CD4-positive, CD25-positive, alpha-beta regulatory T cell (primary cell): ENCODE results near the gene OXCT1. TPM values are rescaled to one million over a fixed set of nuclear protein-coding genes. Genes with fewer than 3 reads are reported as not detected.

ENCODE experiments used
- ATAC-seq, 2 donors: fragments of 150-1000 bp; cut with Tn5 transposase; one replicate each; pipeline ENCODE4 v1.10.0; 2021; ENCODE audit warnings: low read depth in 2 of 2, moderate number of reproducible peaks in 2 of 2, moderate library complexity in 1 of 2
- DNase-seq, 3 donors: peaks; one replicate each; pipeline versions ENCODE4 v3.0.0 to v3.0.0-alpha.2; 2012 to 2022; ENCODE audit warnings: mixed read lengths in 1 of 3
- H3K27ac ChIP-seq: one replicate; pipeline ENCODE4 v1.7.0; 2013; ENCODE audit warnings: mild to moderate bottlenecking, low read length; ENCODE audit not compliant: insufficient read depth, poor library complexity, severe bottlenecking
- H3K27me3 ChIP-seq: one replicate; pipeline ENCODE4 v1.7.0; 2013; ENCODE audit warnings: low read length; ENCODE audit not compliant: control insufficient read depth, insufficient read depth
- H3K36me3 ChIP-seq: one replicate; pipeline ENCODE4 v1.7.0; 2013; ENCODE audit warnings: mild to moderate bottlenecking, low read length, moderate library complexity; ENCODE audit not compliant: control insufficient read depth, insufficient read depth
- H3K4me1 ChIP-seq: 2 replicates; pipeline ENCODE4 v1.7.0; 2013; ENCODE audit warnings: mild to moderate bottlenecking, low read length; ENCODE audit not compliant: insufficient read depth, control insufficient read depth, poor library complexity, severe bottlenecking
- H3K4me3 ChIP-seq: one replicate; pipeline ENCODE4 v1.7.0; 2013; ENCODE audit warnings: low read depth, mild to moderate bottlenecking, low read length, moderate library complexity
- H3K9me3 ChIP-seq, 2 experiments: 1 replicate in 1 of 2; 2 replicates in 1 of 2; pipeline ENCODE4 v1.7.0; 2013; ENCODE audit warnings: low read length in 2 of 2, mild to moderate bottlenecking in 1 of 2, moderate library complexity in 1 of 2; ENCODE audit not compliant: control insufficient read depth in 2 of 2
- H3K27ac Mint-ChIP-seq, 3 donors: one replicate each; pipeline ENCODE4 v1.8.0; 2020 to 2022; ENCODE audit warnings: mild to moderate bottlenecking in 3 of 3, mixed read lengths in 3 of 3, moderate library complexity in 2 of 3
- H3K27me3 Mint-ChIP-seq: one replicate; pipeline ENCODE4 v1.8.0; 2022; ENCODE audit warnings: mild to moderate bottlenecking, mixed read lengths
- H3K36me3 Mint-ChIP-seq: one replicate; pipeline ENCODE4 v1.8.0; 2020; ENCODE audit warnings: mixed read lengths
- H3K4me1 Mint-ChIP-seq, 4 donors: one replicate each; pipeline ENCODE4 v1.8.0; 2020 to 2022; ENCODE audit warnings: mixed read lengths in 4 of 4, mild to moderate bottlenecking in 1 of 4
- H3K4me3 Mint-ChIP-seq, 4 donors: one replicate each; pipeline ENCODE4 v1.8.0; 2020 to 2022; ENCODE audit warnings: mild to moderate bottlenecking in 4 of 4, mixed read lengths in 4 of 4, moderate library complexity in 3 of 4
- H3K9me3 Mint-ChIP-seq, 7 donors: one replicate each; pipeline ENCODE4 v1.8.0; 2020 to 2022; ENCODE audit warnings: mixed read lengths in 7 of 7, mild to moderate bottlenecking in 3 of 7, moderate library complexity in 2 of 7
- polyA plus RNA-seq, 4 donors: library from polyadenylated mRNA; unstranded; fragments of 300-500 nt; fragmentation: Illumina TruSeq; gene quantifications; one replicate each; pipeline ENCODE4 v1.2.3, GENCODE V29; 2021
- total RNA-seq: library from RNA; stranded (reverse); gene quantifications from one replicate; pipeline ENCODE4 v1.2.3, GENCODE V29; 2022

OXCT1 gene
- total and polyA plus RNA-seq, 5 donors from 2014 or later = 22.3 to 31.3 (median 29.2) TPM

DNA sequence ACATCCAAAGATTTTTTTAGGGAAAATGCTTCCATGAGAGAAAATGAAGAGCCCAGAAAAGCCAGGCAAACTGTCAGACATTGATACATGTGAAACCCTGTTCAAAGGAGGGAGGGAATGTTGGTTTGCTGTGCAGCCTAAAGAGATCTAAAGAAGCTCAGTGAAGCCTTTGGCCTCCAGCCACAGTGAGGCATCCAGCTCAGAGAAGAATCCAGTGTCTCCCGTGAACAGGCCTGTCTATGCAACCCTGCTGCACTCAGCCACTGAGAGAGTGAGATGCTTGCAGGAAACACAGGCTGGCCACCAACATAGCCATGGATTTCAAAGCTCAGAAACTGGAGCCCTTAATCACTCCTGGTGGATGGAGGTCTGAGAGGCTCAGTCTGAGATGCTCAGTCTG lies 188.4 kb downstream of the OXCT1 start:
- no peak overlapping the region for H3K27ac Mint-ChIP-seq
- no peaks in the 10 kb centered on the region for H3K36me3 ChIP-seq
- no peaks in the 10 kb centered on the region for H3K36me3 Mint-ChIP-seq
- H3K4me1 ChIP-seq = no peaks in the 10 kb centered on the region
- no peak overlapping the region for H3K27ac ChIP-seq
- H3K4me1 Mint-ChIP-seq = no peaks in the 10 kb centered on the region
- H3K9me3 ChIP-seq = no peaks in the 10 kb centered on the region
- ATAC-seq (no peak), DNase-seq (no peak)
- no peak overlapping the region for H3K4me3 Mint-ChIP-seq
- peaks cover 4% of the 10 kb centered on the region for H3K27me3 Mint-ChIP-seq
- no peak overlapping the region for H3K4me3 ChIP-seq
- H3K27me3 ChIP-seq = no peaks in the 10 kb centered on the region
- peaks cover 0 to 9% (median 0%) of the 10 kb centered on the region in 7 donors for H3K9me3 Mint-ChIP-seq

Other genes starting within 250 kb of the OXCT1 start
- 13.7 TPM for gene RIMOC1, start 33.9 kb upstream of the OXCT1 start, total RNA-seq
- 10 to 100 TPM; 11.2 to 12.5 (median 11.7) TPM for gene RIMOC1, start 33.9 kb upstream of the OXCT1 start, polyA plus RNA-seq
- gene FBXO4, start 54.9 kb upstream of the OXCT1 start, total RNA-seq = 11.9 TPM
- gene FBXO4, start 54.9 kb upstream of the OXCT1 start, polyA plus RNA-seq = 10 to 100 TPM; 18.0 to 27.4 (median 21.5) TPM